IMR-90 (cell line): ENCODE results near the gene PSMC6. TPM values are rescaled to one million over a fixed set of nuclear protein-coding genes. Genes with fewer than 3 reads are reported as not detected.

Experiments
- ATAC-seq: fragments of 200-7000 bp; cut with Tn5 transposase; 2 replicates; pipeline ENCODE4 v1.9.1; 2020; ENCODE audit warnings: low read depth, mild to moderate bottlenecking, moderate library complexity
- BruUV-seq: library from RNA; stranded (reverse); fragments of 400-500 nt; replicated peaks from 2 replicates; lab custom pipeline; 2021; lab: Mats Ljungman, UMichigan
- CTCF ChIA-PET: fragments of 300-600 bp; formaldehyde crosslinking; extraction: SDS; loops from one replicate; lab custom pipeline; 2021; ENCODE audit warnings: antibody characterized with exemption; lab: Yijun Ruan, JAX
- POLR2A ChIA-PET: fragments of 300-600 bp; sonication (Branson Sonifier 250); formaldehyde crosslinking; loops from one replicate; lab custom pipeline; 2022; ENCODE audit warnings: antibody characterized with exemption; ENCODE audit not compliant: unreplicated experiment; lab: Charles Lee
- DNase-seq: peaks from one replicate; pipeline ENCODE4 v3.0.0; 2013
- H2AFZ ChIP-seq: replicated peaks from 2 replicates; pipeline ENCODE3; 2013; ENCODE audit warnings: low read length, mild to moderate bottlenecking; ENCODE audit not compliant: poor library complexity
- H2AK5ac ChIP-seq: 2 replicates; pipeline ENCODE4 v1.6.1; 2013; ENCODE audit warnings: low read depth, low read length, inconsistent platforms
- H2AK9ac ChIP-seq: replicated peaks from 2 replicates; pipeline ENCODE3; 2013; ENCODE audit warnings: mild to moderate bottlenecking, low read depth, low read length, moderate library complexity; ENCODE audit not compliant: poor library complexity
- H2BK120ac ChIP-seq: 2 replicates; pipeline ENCODE4 v1.6.1; 2013; ENCODE audit warnings: low read depth, low read length, inconsistent platforms
- H2BK15ac ChIP-seq: 3 replicates; pipeline ENCODE4 v1.6.1; 2013; ENCODE audit warnings: low read depth, low read length, inconsistent platforms
- H2BK20ac ChIP-seq: 2 replicates; pipeline ENCODE4 v1.6.1; 2013; ENCODE audit warnings: low read depth, mild to moderate bottlenecking, inconsistent platforms, low read length, moderate library complexity
- H2BK5ac ChIP-seq: 2 replicates; pipeline ENCODE4 v1.6.1; 2013; ENCODE audit warnings: mild to moderate bottlenecking, low read depth, low read length, inconsistent platforms; ENCODE audit not compliant: poor library complexity, severe bottlenecking
- H3K14ac ChIP-seq: replicated peaks from 2 replicates; pipeline ENCODE4 v1.6.1; 2013; ENCODE audit warnings: low read depth, low read length, inconsistent platforms
- H3K18ac ChIP-seq: 2 replicates; pipeline ENCODE4 v1.6.1; 2013; ENCODE audit warnings: low read depth, low read length, control low read depth
- H3K23ac ChIP-seq: 2 replicates; pipeline ENCODE4 v1.6.1; 2013; ENCODE audit warnings: low read depth, low read length, inconsistent platforms
- H3K27ac ChIP-seq: 2 replicates; pipeline ENCODE4 v1.5.1; 2013; ENCODE audit warnings: mild to moderate bottlenecking, control low read depth, low read length; ENCODE audit not compliant: insufficient read depth
- H3K27me3 ChIP-seq: 2 replicates; pipeline ENCODE4 v1.6.1; 2013; ENCODE audit warnings: low read length; ENCODE audit not compliant: control insufficient read depth, insufficient read depth
- H3K36me3 ChIP-seq: 2 replicates; pipeline ENCODE4 v1.6.1; 2013; ENCODE audit warnings: low read length, mixed read lengths; ENCODE audit not compliant: control insufficient read depth, insufficient read depth
- H3K4ac ChIP-seq: 2 replicates; pipeline ENCODE4 v1.6.1; 2013; ENCODE audit warnings: low read depth, low read length, inconsistent platforms
- H3K4me1 ChIP-seq: 2 replicates; pipeline ENCODE4 v1.6.1; 2013; ENCODE audit warnings: low read length, mixed read lengths; ENCODE audit not compliant: control insufficient read depth, insufficient read depth
- H3K4me2 ChIP-seq: 2 replicates; pipeline ENCODE4 v1.6.1; 2013; ENCODE audit warnings: low read depth, mild to moderate bottlenecking, control low read depth, low read length, moderate library complexity
- H3K4me3 ChIP-seq: 2 replicates; pipeline ENCODE4 v1.5.1; 2013; ENCODE audit warnings: low read depth, mild to moderate bottlenecking, control low read depth, low read length, moderate library complexity; ENCODE audit not compliant: insufficient read depth
- H3K56ac ChIP-seq: 2 replicates; pipeline ENCODE4 v1.6.1; 2013; ENCODE audit warnings: low read length, inconsistent platforms; ENCODE audit not compliant: insufficient read depth; ENCODE audit errors: extremely low read depth
- H3K79me1 ChIP-seq, 2 experiments: 2 replicates each; pipeline ENCODE4 v1.6.1; 2013; ENCODE audit warnings: low read length in 2 of 2, inconsistent platforms in 1 of 2, low read depth in 1 of 2
- H3K9ac ChIP-seq: 2 replicates; pipeline ENCODE4 v1.6.1; 2013; ENCODE audit warnings: low read depth, low read length, control low read depth
- H3K9me1 ChIP-seq: 2 replicates; pipeline ENCODE4 v1.6.1; 2013; ENCODE audit warnings: low read length, inconsistent platforms; ENCODE audit not compliant: insufficient read depth
- H3K9me3 ChIP-seq: 2 replicates; pipeline ENCODE4 v1.6.1; 2013; ENCODE audit warnings: low read length; ENCODE audit not compliant: control insufficient read depth, insufficient read depth
- H4K20me1 ChIP-seq: 2 replicates; pipeline ENCODE4 v1.6.1; 2013; ENCODE audit warnings: low read length, inconsistent platforms; ENCODE audit not compliant: insufficient read depth
- H4K5ac ChIP-seq: 2 replicates; pipeline ENCODE4 v1.6.1; 2013; ENCODE audit warnings: mild to moderate bottlenecking, low read depth, low read length, control low read depth
- H4K8ac ChIP-seq, 2 experiments: 2 replicates each; pipeline ENCODE4 v1.6.1; 2013; ENCODE audit warnings: low read depth in 2 of 2, low read length in 2 of 2, control low read depth in 1 of 2, inconsistent platforms in 1 of 2
- H4K91ac ChIP-seq: 2 replicates; pipeline ENCODE4 v1.6.1; 2013; ENCODE audit warnings: low read depth, low read length, inconsistent platforms; ENCODE audit not compliant: insufficient read depth
- BHLHE40 ChIP-seq: fragments of 150-350 bp; IDR thresholded peaks from 2 replicates; pipeline ENCODE4 v1.6.1; 2016; ENCODE audit warnings: mild to moderate bottlenecking, low read depth, low read length
- CTCF ChIP-seq: conservative IDR thresholded peaks from 2 replicates; pipeline ENCODE4 v1.5.1; 2012; ENCODE audit warnings: mild to moderate bottlenecking, low read depth, low read length, improper control_type of control experiment
- FOS ChIP-seq: fragments of 150-350 bp; IDR thresholded peaks from 2 replicates; pipeline ENCODE4 v1.6.1; 2016; ENCODE audit warnings: low read depth, low read length
- MAFK ChIP-seq: IDR thresholded peaks from 2 replicates; pipeline ENCODE4 v1.6.1; 2012; ENCODE audit warnings: low read depth, low read length, improper control_type of control experiment
- MAZ ChIP-seq: IDR thresholded peaks from 2 replicates; pipeline ENCODE4 v1.6.1; 2012; ENCODE audit warnings: low read depth, mild to moderate bottlenecking, low read length, improper control_type of control experiment, moderate library complexity, borderline replicate concordance
- MXI1 ChIP-seq: IDR thresholded peaks from 2 replicates; pipeline ENCODE4 v1.6.1; 2012; ENCODE audit warnings: low read depth, mild to moderate bottlenecking, low read length, moderate library complexity, borderline replicate concordance
- NFE2L2 ChIP-seq: fragments of 150-350 bp; IDR thresholded peaks from 2 replicates; pipeline ENCODE4 v1.6.1; 2016; ENCODE audit warnings: low read depth, mild to moderate bottlenecking, low read length
- POLR2A ChIP-seq: IDR thresholded peaks from 2 replicates; pipeline ENCODE4 v1.6.1; 2012; ENCODE audit warnings: mild to moderate bottlenecking, low read depth, low read length
- RAD21 ChIP-seq: IDR thresholded peaks from 2 replicates; pipeline ENCODE4 v1.6.1; 2012; ENCODE audit warnings: low read length, improper control_type of control experiment
- RCOR1 ChIP-seq: IDR thresholded peaks from 2 replicates; pipeline ENCODE4 v1.6.1; 2012; ENCODE audit warnings: mild to moderate bottlenecking, low read length, improper control_type of control experiment; ENCODE audit not compliant: insufficient replicate concordance
- RFX5 ChIP-seq: IDR thresholded peaks from 2 replicates; pipeline ENCODE4 v1.8.0; 2012; ENCODE audit warnings: low read depth, mild to moderate bottlenecking, low read length, moderate library complexity
- SMC3 ChIP-seq: fragments of 150-350 bp; IDR thresholded peaks from 2 replicates; pipeline ENCODE4 v1.6.1; 2016; ENCODE audit warnings: low read depth, mild to moderate bottlenecking, antibody characterized with exemption, low read length, moderate library complexity
- WGBS, 2 experiments: methylation state at CpG; one replicate each; pipeline versions ENCODE4 v1.1.5 to v1.1.7; 2013; ENCODE audit warnings: missing lambda C conversion rate in 2 of 2; ENCODE audit not compliant: insufficient read length in 1 of 2; ENCODE audit errors: extremely low coverage in 2 of 2; 5-methylcytosine and 5-hydroxymethylcytosine counted together
- dilution Hi-C: fragments of 300-500 bp; cut with HindIII; formaldehyde crosslinking; loops from one replicate; pipeline ENCODE4 v1.14.3; 2018; ENCODE audit warnings: low sequenced_read_pairs; ENCODE audit not compliant: unreplicated experiment
- in situ Hi-C: fragments of 300-500 bp; cut with MboI; formaldehyde crosslinking; loops from 3 replicates; pipeline ENCODE4 v1.14.3; 2019; ENCODE audit warnings: low sequenced_read_pairs, inconsistent platforms, mixed read lengths
- intact Hi-C: fragments of 100-400 bp; cut with micrococcal nuclease; formaldehyde crosslinking; loops from 2 replicates; pipeline ENCODE4 v1.10.0; 2022
- polyA plus RNA-seq, 3 experiments: library from polyadenylated mRNA; depleted of rRNA; stranded (reverse); fragments of >200 nt; gene quantifications; 2 replicates each; pipeline ENCODE4 v1.2.3, GENCODE V29; 2012; ENCODE audit warnings: low replicate concordance in 1 of 3
- total RNA-seq: library from RNA; depleted of rRNA; stranded (reverse); fragments of >200 nt; gene quantifications from 2 replicates; pipeline ENCODE4 v1.2.3, GENCODE V29; 2012
- TF ChIP-seq, protein P1 (sequence below): fragments of 150-350 bp; IDR thresholded peaks from 2 replicates; pipeline ENCODE4 v1.6.1; 2016; ENCODE audit warnings: low read depth, mild to moderate bottlenecking, low read length, moderate library complexity, borderline replicate concordance

Gene PSMC6
- total and polyA plus RNA-seq, 2 of the 4 experiments (the other 2 are of a cell fraction), result 62.9 to 85.4 TPM

GRCh38 chr14:52723514-52724359 lies 16.7 kb downstream of the PSMC6 start:
- ChIA-PET POLR2A (no interaction called here), CTCF (interaction anchor here (0.6 kb wide), 1 partner anchor 111 kb away, joined by 3 read pairs; no protein-coding TSS in a partner anchor)
- Histone ChIP-seq H2AK5ac (no peak overlapping the region), H3K4me3 (no peak overlapping the region), H2BK15ac (no peak overlapping the region), H3K27ac (no peak overlapping the region), H3K14ac (no peak overlapping the region), H3K9ac (no peak overlapping the region), H3K4me2 (no peak overlapping the region), H4K5ac (no peak overlapping the region), H3K9me1 (no peaks in the 10 kb centered on the region), H3K4me1 (no peaks in the 10 kb centered on the region), H2BK20ac (no peak overlapping the region), H3K9me3 (no peaks in the 10 kb centered on the region), H3K56ac (no peak overlapping the region), H3K36me3 (peaks cover 29% of the 10 kb centered on the region), H3K23ac (no peak overlapping the region), H2BK5ac (no peak overlapping the region), H4K91ac (no peak overlapping the region), H4K8ac (peak overlapping the region in 1 of 2 experiments; percentile 32; a peak in 1 of 4 replicates), H3K4ac (no peak overlapping the region), H3K18ac (no peak overlapping the region), H3K27me3 (no peaks in the 10 kb centered on the region), H2AK9ac (no peak overlapping the region), H2BK120ac (no peak overlapping the region), H4K20me1 (peaks cover 4% of the 10 kb centered on the region; the same call in 1 of the 2 replicates), H2AFZ (no peak overlapping the region), H3K79me1 (peaks cover 15 to 24% of the 10 kb centered on the region in 2 experiments)
- WGBS, 2 experiments, result 100% methylated on average over 1 of the region's 4 CpGs; no CpG with 5 or more reads in 1 of the 2 experiments
- TF ChIP-seq RCOR1 (no peak), MXI1 (no peak), POLR2A (no peak), FOS (no peak), BHLHE40 (no peak), CTCF (no peak), MAZ (no peak), SMC3 (no peak), NFE2L2 (no peak), RAD21 (no peak), MAFK (no peak), RFX5 (no peak)
- TF ChIP-seq, protein P1, sequence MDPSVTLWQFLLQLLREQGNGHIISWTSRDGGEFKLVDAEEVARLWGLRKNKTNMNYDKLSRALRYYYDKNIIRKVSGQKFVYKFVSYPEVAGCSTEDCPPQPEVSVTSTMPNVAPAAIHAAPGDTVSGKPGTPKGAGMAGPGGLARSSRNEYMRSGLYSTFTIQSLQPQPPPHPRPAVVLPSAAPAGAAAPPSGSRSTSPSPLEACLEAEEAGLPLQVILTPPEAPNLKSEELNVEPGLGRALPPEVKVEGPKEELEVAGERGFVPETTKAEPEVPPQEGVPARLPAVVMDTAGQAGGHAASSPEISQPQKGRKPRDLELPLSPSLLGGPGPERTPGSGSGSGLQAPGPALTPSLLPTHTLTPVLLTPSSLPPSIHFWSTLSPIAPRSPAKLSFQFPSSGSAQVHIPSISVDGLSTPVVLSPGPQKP, result no peak
- intact Hi-C loops, result no loop called here
- in situ Hi-C loops, result loop anchor here (25.0 kb wide), 1 partner anchor 711 kb away; no protein-coding TSS in a partner anchor
- no peak for ATAC-seq
- no TSS peak for BruUV-seq
- dilution Hi-C loops, result no loop called here
- no peak for DNase-seq
